ENCODE data around the gene CLCN6. TPM values are rescaled to one million over a fixed set of nuclear protein-coding genes. Genes with fewer than 3 reads are reported as not detected.

CLCN6 gene
- polyA plus RNA-seq, 4 donors, result 13.3 to 28.8 (median 20.7) TPM

GRCh38 chr1:11778844-11779623, 27.0 kb upstream of the CLCN6 start:
- DNase-seq (ENCODE audit: low read depth in 4 of 4, low spot score in 2 of 4), result no peak

GRCh38 chr1:11779715-11780379, 26.1 kb upstream of the CLCN6 start:
- DNase-seq (ENCODE audit: low read depth in 4 of 4, low spot score in 2 of 4), result no peak

- no peak for DNase-seq (ENCODE audit: low read depth in 4 of 4, low spot score in 2 of 4)
These were observed 25.4 kb upstream of the CLCN6 start for GRCh38 chr1:11780380-11781147.

DNA sequence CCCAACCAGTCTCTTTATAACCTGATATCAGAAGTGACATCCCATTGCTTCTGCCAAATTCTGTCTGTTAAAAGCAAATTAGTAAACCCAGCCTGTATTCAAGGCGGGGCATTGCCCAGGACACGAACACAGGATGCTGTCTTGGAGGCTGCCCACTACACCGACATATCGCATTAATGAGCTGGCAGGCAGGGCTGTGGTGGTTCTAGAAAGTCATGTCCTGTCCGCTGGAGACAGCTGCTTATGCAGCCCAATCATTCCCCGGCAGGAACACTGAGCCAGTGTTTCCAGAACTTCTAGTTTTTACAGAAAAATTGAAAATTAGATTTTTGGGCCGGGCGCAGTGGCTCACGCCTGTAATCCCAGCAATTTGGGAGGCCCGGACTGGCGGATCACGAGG, 24.7 kb upstream of the CLCN6 start:
- DNase-seq (ENCODE audit: low read depth in 4 of 4, low spot score in 2 of 4), result no peak

DNA sequence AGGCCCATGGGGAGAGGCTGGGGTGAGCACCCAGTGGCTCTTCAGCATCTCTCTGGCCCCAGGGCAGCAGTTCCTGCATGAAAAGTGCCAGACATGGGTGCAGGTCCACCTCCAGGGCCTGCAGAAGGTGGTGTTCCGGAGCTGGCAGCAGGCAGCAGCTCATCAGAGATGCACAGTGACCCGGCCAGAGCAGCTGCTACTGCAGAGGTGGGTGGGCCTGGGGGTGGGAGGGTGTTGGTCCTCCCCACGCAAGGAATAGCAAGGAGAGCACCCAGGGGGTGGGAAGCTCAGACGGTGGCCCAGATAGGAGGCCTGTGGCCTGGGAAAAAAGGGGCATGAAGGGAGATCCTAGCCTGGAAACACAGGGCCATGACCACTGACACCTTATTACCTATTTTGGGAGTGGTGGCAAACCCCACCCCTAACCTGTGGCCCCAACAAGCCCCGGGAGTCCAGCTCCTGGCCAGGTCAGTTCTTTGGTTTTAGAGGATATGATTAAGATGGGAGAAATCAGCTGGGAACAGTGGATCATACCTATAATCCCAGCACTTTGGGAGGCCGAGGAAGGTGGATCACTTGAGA, 23.8 kb upstream of the CLCN6 start:
- no peak for DNase-seq (ENCODE audit: low read depth in 4 of 4, low spot score in 2 of 4)

GRCh38 chr1:11783556-11783955, 22.4 kb upstream of the CLCN6 start:
- no peak for DNase-seq (ENCODE audit: low read depth in 4 of 4, low spot score in 2 of 4)

GRCh38 chr1:11784256-11784992, 21.6 kb upstream of the CLCN6 start:
- DNase-seq (ENCODE audit: low read depth in 4 of 4, low spot score in 2 of 4), result no peak

- DNase-seq (ENCODE audit: low read depth in 4 of 4, low spot score in 2 of 4), result no peak
These were observed 20.8 kb upstream of the CLCN6 start for GRCh38 chr1:11784993-11785769.

DNA sequence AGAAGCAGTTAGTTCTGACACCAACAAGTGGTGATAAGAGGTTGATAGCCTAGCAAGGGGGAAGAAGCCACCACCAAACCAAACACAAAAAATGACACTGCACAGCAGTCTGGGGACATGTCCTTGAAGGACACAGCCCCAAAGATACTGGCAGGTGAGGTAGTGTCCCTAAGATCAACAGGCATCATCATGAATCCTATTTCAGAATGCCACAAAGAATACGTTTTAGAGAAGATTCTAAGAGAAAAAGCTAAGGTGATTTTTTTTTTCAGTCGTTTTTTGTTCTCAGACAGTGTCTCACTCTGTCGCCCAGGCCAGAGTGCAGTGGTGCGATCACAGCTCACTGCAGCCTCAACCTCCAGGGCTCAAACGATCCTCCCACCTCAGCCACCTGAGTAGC, 19.8 kb upstream of the CLCN6 start:
- DNase-seq (ENCODE audit: low read depth in 4 of 4, low spot score in 2 of 4), result no peak

GRCh38 chr1:11787251-11787803, 18.7 kb upstream of the CLCN6 start:
- no peak for DNase-seq (ENCODE audit: low read depth in 4 of 4, low spot score in 2 of 4)

GRCh38 chr1:11787804-11788436, 18.1 kb upstream of the CLCN6 start:
- DNase-seq (ENCODE audit: low read depth in 4 of 4, low spot score in 2 of 4), result no peak

DNA sequence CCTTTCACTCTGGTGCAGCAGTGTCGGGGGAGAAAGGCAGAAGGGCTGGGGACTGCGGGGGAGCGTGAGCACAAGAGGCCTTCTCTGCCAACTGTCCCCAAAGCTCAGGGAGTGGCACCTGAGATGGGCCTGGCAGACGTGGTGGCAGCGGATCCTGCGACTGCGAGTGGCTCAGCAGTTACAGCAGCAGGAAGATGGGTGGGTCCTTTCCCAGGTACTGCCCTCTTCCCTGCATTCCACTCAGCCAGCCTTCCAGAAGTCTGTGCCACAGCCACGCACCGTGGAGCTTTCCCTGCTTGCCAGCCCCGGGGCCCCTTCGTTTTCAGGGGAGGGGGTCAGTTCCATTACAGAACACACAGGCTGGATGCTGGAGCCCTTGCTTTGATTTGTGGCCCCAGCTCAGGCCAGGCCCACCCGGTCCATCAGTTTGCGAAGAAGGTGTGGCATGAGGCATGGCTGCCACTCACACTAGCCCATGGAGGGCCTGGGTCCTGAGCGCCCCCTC, 17.4 kb upstream of the CLCN6 start:
- DNase-seq (ENCODE audit: low read depth in 4 of 4, low spot score in 2 of 4), result no peak

DNA sequence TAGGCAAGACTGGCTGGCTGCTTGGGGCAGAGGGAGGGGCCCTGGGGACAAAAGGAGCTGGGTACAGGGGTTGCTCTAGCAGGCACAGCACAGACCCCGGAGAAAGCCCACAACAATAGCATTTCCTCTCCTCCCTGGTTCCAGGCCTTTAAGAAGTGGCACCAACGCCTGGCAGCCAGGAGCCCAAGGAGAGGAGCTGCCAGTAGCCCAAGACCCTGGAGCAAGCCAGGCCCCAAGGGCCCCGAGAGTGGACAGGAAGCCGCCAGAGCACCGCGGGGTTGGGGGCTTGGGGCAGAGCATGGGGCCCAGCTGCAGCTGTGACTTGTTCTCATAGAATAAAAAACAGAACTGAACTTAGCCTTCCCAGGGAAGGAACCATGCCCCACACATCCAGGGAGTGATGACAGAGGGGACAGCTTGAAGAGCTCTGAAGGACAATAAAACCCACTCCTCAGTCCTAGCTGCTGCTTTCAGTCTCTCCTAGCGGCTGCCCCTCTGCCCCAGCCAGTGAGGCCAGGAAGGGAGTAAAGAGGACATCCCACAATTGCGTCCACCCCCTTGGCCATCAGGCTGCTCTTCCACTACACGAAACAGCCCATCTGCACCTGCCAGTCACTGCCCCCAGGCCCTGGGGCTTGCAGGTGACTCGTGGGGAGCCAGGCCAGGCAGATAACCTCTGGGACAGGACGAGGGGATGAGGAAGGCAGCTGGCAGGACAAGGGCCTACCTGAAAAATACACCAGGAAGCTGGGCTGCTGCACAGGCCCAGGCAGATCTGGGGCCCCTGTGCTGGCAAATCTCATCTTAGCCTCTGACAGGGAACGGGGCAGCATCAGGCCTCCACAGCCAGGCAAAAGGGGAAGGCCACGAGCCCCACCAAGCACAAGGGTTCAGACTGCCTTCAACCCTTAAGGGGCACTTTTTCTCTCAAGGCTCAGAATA, 16.6 kb upstream of the CLCN6 start:
- DNase-seq (ENCODE audit: low read depth in 4 of 4, low spot score in 2 of 4), result no peak

GRCh38 chr1:11790101-11790879, 15.7 kb upstream of the CLCN6 start:
- DNase-seq (ENCODE audit: low read depth in 4 of 4, low spot score in 2 of 4), result no peak

- no peak for DNase-seq (ENCODE audit: low read depth in 4 of 4, low spot score in 2 of 4)
These were observed 14.9 kb upstream of the CLCN6 start for GRCh38 chr1:11790880-11791715.

DNA sequence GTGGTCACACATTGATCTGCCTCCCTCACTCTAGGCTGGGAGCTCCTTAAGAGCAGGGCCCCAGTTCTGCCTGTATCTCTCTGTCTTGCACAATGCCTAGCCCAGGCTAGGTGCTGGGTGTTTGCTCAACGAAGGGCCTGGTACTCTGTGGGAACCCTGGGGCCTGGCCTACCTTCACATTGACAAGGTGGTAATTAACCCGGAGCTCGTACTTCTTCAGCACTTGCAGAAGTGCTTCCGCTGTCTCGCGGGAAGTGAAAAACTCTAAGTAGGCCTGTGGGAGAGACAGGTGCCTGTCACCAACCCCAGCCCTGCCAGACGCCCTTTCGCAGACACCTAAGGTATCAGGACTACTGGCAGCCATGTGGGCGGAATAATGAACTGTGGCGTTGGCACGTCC, 13.9 kb upstream of the CLCN6 start:
- DNase-seq (ENCODE audit: low read depth in 4 of 4, low spot score in 2 of 4), result no peak
